RCC 7860 (cell line): ENCODE data around the gene DOCK11.
A peak's percentile ranks its signal among the peaks of the same experiment; 100 is the strongest.

Experiments
- DNase-seq: peaks from one replicate; pipeline ENCODE4 v3.0.0-alpha.2; 2015; ENCODE audit warnings: low spot score
- FAIRE-seq: peaks from 2 replicates; lab custom pipeline; 2012; peaks lifted over from hg19 to GRCh38; lab: Jason Lieb, UNC

DOCK11 gene

DNA sequence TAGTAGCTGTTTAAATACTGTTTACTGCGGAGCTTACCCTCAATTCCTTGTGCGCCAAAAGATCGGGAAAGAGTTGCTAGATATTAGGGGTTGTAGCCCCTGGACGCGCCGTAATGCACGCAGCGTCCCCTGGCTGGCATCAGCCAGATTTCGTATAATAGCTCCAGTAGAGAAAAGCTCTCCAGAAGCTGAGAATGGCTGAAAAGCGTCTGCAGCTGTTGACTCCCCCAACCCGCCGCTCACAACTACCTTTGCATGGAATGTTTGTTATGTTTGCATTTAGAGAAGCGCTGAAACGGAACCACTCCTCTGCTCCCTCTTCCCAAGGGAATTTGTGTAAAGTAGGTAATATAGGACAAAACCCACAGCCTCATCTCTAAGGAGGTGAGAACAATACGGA, 3.7 kb downstream of the DOCK11 start:
- no peak for DNase-seq
- no peak for FAIRE-seq

DNA sequence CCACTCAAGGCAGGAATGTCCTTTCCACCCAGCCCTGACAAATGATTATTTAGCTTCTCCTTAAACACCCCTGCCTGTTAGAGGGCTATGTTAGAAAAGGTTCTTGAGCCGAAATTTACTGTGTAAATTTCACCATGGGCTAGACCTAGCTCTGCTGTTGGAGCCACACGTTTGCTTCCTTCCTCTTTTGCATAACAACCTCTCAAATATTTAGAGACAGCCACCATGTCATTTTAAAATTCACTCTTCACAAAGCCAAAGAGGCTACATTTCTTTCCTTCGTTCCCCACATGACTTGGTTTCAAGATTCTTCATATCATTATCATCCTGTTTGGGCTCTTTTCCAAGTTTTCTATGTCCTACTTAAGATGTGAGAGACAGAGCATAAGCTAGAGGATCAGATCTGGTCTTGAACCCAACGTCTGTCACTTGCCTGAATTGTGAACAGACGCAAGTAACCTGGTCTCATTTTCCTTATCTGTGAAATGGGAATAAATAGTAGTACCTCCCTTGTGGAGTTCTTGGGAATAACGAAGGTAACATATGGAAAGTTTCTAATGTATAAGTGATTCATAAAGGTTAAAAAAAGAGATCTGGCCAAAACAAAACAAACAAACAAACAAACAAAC, 6.7 kb downstream of the DOCK11 start:
- FAIRE-seq (no peak), DNase-seq (no peak)

DNA sequence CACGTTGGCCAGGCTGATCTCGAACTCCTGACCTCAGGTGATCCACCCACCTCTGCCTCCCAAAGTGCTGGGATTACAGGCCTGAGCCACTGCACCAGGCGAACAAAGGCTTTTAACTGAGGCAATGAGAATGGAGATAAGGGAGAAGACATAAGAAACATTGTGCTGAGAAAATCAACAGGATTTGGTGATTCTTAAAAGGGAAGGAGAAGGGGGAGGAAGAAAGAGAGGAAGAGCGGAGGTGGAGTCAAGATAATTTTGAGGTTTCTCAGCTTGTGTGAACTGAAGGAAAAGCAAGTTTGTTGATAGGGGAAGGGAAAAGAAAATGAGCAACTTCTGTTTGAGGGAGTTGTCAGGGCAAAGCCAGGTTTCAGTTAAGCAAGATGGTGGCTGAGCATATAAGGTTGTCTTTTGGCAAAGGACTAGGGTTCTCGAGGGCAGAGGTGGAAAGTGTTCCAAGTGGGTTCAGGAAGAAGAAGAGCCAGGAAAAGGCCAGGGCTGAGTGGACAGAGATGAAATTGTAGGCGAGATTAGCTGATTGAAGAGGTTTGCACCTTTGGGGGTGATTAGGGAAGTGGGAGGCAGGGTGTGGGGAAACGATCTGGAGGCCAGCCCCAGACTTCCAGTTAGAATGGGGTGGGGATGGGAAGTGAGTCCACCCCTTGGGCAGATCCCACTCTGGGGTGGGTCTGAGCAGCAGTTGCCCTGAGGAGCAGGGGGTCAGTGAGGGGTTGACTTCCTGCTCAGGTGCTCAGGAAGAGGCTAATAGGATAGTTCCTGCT, 7.8 kb downstream of the DOCK11 start:
- FAIRE-seq (no peak), DNase-seq (no peak)

DNA sequence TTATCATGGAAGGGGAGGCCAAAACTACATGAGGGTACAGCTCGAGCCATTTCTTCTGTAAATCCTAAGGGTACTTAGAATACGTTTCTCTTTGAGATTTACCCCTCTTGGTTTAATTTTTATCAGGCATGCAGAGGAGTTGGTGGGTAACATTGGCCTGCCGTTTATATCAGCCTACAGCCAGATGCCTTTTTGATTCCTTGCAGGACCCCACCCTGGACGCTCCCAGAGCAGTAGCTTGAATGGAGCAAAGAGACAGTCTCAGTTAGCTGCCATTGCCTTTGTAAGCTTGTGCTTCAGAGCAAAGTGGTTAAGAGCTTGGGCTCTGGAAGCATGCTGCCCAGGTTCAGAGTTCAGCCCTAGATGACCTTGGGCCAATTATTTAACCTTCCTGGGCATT, 9.0 kb downstream of the DOCK11 start:
- DNase-seq (no peak), FAIRE-seq (no peak)

DNA sequence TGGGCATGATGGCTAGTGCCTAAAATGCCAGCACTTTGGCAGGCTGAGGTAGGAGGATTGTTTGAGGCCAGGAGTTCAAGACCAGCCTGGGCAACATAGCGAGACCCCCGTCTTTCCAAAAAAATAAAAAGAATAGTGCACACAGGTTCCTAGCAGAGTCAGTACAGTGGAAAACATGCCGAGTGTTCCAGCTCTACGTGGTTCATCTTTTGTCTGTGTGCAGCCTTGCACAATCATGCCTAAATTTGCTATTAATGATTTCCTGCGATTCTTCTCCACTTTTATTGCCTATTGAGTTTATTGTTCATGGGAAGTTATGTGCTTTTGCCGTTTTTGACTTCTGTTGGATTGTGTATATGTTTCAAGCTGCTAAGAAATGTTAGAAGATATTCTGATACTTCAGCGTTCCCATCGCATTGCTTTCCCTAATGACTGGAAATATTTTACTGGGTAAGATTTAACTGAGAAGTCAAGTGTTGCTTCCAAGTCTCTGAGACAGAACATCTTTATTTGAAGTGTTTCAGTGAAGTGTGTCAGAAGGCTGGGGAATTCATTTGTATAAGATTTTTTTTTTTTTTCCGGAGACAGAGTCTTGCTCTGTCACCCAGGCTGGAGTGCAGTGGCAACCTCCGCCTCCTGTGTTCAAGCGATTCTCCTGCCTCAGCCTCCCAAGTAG, 11.3 kb downstream of the DOCK11 start:
- DNase-seq, result no peak
- no peak for FAIRE-seq

DNA sequence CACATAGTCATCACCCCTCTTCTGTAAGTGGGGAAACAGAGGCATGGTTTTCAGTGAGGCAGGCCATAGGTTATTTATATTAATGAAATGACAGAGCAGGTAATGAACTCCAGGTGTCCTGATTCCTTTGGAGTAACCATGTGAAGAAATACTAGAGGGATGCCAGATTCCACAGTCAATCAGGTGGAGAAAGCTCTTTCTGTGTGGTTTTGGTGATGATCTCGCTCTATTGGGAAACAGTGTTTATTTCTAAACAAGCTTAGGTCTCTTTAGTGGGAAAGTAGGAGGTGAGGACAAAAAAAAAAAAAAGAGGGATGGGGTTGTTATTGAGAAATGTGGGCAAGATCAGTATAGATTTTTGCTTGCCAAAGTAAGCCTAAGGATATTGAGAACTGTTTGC, 12.2 kb downstream of the DOCK11 start:
- FAIRE-seq (no peak), DNase-seq (no peak)

DNA sequence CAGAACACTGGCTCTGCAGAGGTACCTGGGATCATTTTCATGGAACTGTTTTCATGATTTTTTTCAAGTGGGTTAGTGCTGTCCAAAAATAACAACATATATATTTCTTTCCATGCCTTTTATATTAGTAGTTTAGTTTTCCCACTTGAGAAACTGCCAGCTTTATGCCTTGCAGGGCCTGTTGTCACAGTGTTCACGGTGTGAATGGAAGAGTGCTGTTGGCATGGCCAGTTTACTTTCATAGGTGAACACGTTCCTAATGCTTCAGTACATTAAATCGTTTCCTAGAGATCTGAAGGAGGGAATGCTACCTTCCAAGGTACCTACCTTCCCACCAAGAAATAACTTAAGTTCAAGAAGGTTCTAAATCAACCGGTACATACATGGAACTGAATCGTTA, 12.6 kb downstream of the DOCK11 start:
- no peak for DNase-seq
- no peak for FAIRE-seq

DNA sequence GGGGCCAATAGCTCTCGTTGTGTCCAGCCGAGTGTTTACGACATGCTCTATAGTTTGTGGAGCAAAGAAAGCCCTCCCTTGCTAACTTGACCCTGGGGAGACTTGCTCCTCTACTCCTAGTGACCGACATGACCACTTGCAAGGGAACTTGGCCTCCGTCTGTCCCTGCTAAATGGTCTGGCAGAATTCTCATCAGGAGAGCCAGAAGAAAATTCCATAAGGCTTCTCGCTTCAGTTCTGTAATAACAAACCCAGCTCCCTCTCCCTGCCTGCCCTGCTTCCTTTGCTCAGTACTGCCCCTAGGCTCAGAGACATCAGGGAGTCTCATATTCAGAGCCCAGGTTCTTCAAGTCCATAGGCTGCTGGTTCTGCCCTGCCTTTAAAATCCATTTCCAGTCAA, 13.0 kb downstream of the DOCK11 start:
- FAIRE-seq, result no peak
- DNase-seq, result no peak

DNA sequence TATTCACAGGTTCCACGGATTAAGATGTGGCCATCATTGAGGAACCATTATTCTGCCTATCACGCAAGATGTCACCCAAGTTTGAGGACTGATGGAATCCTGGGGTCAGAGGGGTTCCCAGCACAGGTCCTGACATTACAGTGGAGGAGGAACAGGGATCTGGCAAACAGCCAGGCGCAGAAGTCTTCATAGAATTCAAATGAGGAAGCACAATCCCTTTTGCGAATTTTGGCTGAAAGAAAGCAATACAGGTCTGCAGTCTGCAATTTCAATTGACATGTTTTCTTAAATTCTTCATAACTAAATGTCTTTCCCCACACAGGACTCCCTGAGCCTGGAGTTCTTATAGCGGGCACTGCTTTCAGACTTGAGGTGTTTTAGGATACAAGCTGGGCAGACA, 14.5 kb downstream of the DOCK11 start:
- DNase-seq (no peak), FAIRE-seq (no peak)

DNA sequence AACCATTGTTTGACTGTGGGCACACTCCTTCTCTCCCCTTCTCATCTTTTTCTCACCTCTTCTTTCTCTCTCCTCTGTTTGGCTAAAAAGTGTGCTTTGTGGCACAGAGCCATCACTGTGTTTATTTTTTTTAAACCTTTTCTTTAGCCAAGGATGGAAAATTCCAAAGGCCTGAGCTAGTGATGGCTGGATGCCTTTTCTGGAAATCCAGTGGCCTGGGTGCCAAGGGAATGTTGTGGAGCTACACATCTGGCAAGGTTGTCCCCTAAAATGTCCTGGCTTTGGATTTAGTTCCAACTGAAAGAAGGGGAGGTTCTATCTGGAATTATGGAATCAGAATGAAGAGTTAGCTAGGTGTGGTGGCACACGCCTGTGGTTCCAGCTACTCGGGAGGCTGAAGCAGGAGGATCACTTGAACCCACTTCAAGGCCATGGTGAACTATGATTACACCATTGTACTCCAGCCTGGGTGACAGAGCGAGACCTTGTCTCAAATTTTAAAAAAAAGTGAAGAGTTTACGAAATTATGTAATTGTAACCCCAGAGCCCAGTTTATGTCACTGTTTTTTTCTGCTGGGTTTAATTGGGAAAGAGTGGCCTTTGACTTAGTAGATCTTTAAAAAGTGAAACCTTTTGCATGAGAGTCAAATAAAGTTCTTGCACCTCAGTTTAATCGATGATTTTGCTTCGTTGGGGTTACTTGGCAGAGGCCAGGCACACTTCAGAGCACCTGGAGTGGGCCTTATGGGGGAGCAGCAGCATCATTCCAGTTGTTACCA, 17.7 kb downstream of the DOCK11 start:
- DNase-seq, result no peak
- no peak for FAIRE-seq

DNA sequence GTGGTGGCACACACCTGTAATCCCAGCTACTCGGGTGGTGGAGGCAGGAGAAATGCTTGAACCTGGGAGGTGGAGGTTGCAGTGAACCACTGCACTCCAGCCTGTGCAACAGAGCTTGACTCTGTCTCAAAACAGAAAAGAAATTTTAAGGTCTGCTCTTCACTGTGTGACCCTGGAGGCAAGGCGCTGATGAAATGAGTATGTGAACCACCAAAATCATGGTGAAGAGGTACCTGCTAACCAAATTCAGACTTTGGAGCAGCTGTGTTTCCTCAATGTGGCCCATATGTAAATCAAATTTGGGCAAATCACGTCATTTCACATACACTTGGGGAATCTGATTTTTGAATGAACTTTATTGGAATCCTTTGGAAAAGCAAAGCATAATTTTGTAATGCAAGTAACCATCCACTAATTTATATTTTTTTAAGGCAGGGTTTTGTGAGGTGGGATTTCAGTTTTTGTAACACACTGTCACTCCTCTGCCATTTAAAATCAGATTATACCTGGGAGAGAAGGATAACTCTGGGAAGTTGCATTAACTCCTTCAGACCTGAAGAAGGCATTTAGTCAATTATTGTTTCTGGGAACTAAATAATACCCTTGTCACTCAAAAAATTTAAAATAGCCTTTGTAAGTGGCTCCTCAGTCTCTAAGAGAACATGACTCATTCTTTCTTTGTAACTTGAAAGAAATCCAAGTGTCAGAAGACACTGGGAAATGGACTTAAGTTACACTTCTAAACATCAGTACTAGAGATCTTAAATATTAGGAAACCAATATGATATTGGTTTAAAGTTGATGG, 24.0 kb downstream of the DOCK11 start:
- DNase-seq (no peak), FAIRE-seq (peak; percentile 53)

DNA sequence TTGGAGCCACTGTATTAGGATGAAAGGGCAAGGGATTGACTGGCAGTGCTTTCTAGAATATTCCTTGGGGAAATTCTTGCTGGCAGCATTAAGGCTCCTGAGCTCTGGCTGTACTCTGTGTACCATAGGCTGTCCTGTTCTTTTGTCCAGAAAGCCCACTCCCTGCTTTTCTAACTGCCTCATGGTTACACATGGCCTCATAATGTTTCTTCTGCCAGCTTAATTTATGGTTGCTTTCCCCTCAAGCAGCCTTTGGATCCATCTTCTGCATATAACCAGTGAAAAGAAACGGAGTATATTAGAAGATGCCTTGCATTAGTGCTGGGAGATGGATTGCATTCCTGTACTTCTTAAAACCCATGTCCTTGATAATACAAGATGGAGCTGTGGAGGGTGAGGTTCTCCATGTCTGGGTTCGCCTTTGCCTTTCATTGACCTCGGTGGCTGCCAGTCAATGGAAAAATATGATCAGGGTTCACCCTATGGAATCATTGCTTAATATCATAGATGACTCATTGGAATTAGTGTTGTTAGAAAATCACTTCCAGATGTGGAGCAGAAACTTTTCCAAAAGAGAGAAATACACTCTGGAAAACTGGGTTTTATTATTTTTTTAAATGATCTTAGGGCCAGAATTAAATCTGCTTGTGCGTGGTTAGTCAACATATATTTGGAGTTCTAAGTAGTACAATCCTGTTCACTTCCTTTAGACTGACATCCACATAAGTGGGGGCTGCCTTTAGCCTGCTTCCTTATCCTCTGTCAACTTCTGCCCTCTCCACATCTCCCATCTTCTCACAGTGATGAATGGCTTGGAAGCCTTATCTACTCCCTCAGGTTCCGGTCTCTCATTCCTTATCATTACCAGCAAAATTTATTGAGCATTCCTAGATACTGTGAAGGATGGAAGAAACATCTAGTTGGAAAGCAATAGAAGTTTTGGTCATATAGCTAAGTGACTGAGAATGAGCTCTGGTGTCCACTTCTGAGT, 24.9 kb downstream of the DOCK11 start:
- DNase-seq, result no peak
- FAIRE-seq, result no peak

DNA sequence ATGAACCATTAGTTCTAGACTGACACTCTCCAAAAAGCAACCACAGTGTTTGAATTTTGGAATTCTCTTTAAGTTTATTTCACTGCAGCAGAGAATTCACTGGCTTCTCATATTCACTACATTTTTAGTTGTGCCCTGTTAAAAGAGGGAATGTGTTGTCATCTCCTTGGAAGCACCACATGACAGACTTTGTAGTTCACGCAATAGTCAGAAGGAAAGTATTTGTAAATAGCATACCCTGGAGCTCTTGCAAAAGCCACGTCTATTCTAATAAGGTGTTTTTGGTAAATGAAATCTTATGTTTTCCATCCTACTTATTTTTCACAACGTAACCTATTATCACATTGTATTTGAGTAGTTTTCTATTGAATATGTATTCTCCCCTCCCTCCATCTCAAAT, 25.8 kb downstream of the DOCK11 start:
- DNase-seq, result no peak
- FAIRE-seq, result no peak

DNA sequence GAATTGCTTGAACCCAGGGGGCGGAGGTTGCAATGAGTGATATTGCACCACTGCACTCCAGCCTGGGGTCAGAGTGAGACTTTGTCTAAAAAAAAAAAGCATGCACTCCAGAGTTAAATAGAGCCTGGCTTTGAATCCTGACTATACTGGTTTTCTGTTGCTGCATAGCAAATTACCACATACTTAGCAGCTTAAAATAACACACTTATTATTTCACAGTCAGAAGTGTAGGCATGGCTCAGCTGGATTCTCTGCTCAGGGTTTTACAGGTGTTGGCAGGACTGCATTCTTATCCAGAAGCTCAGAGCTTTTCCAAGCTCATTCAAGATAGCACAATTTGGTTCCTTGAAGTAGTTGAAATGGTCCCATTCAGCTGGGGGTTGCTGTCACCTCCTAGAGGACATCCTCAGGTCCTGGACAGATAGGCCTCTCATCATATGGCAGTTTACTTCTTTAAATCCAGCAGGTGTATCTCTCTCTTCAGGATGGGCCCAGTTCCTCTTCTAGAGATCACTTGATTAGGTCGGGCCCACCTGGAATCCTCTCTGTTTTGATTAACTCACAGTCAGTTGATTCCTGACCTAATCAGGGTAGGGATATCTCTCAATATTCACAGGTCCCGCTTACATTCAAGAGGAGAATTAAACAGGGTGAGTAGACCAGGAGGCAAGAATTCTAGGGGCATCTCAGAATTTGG, 26.8 kb downstream of the DOCK11 start:
- FAIRE-seq, result no peak

DNA sequence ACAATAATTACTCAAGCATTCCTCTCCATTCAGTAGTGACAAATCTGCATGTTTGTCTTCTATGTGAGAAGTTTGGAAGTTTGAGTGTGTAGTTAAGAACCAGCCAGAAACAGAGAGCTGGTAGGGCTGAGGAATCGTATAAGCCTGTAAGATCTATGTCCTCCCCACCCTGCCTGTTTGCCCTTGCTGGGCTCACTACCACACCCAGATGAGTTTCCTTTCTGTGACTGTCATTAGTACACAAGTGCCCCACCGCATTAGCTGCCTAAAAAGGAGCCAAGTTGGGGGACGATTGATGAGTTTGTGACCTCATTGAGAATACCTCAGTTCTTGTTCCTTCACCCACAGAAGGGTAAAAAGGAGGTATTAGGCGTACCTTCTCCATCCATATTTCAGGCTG, 28.3 kb downstream of the DOCK11 start:
- FAIRE-seq (no peak), DNase-seq (no peak)

More for the DNA sequence above, 26.8 kb downstream of the DOCK11 start:
- DNase-seq, result no peak

DNA sequence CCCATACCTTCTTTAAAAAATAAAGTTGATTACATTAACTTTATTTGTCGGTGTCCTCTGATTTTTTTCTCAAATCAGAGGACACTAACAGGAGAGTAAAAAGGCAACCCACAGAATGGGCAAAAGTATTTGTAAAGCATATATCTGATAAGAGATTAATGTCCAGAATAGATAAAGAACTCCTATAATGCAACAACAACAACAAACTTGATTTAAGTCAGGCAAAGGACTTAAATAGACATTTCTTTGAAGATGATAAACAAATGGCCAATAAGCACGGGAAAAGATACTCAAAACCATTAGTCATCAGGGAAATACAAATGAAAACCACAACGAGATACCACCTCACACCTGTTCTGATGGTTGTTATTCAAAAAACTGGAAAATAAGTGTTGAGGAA, 28.7 kb downstream of the DOCK11 start:
- no peak for FAIRE-seq
- DNase-seq, result no peak

DNA sequence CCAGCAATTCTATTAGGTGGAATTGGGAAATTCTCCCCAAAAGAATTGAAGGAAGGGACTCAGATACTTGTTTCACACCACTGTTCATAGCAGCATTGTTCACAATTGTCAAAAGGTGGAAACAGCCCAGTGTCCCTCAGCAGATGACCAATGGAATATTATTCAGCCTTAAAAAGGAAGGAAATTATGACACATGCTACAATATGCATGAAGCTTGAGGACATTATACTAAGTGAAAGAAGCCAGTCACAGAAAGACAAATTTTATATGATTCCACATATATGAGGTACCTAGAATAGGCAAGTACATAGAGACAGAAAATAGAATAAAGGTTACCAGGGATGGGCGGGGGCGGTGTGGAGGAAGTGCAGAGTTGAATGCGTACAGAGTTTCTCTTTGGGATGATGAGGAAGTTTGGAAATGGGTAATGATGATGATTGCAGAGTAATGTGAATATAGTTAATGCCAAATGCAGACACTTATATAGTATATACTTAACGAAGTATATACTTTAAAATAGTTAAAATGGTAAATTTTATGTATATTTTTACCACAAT, 29.6 kb downstream of the DOCK11 start:
- DNase-seq (no peak), FAIRE-seq (no peak)

DNA sequence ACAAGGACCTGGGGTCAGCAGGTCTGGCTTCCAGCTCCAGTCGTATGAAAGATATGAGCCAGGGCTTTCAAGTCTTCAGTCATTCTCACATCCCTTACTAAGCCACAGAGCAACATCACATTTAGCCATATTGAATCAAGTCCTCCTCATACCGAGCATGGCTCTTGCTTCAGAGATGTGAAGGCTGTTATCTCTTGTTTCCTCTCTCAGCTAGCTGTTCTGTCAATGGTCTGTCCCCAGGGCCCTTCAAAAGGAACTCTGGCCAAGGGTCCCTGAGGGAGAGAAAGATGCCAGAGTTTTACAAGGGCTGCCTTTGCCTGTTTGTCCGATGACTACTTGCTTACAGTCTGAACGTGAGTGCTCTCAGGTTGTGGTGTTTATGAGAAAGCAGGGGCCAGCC, 30.5 kb downstream of the DOCK11 start:
- FAIRE-seq (no peak), DNase-seq (no peak)
